Measurements from ENCODE around the gene NKAIN1. TPM values are rescaled to one million over a fixed set of nuclear protein-coding genes. Genes with fewer than 3 reads are reported as not detected.

Gene NKAIN1
- total and polyA plus RNA-seq, 2 of the 13 experiments (the other 11 are each of a cell fraction or from before 2014, with no cell fraction given), result 0.29 to 0.40 TPM

DNA sequence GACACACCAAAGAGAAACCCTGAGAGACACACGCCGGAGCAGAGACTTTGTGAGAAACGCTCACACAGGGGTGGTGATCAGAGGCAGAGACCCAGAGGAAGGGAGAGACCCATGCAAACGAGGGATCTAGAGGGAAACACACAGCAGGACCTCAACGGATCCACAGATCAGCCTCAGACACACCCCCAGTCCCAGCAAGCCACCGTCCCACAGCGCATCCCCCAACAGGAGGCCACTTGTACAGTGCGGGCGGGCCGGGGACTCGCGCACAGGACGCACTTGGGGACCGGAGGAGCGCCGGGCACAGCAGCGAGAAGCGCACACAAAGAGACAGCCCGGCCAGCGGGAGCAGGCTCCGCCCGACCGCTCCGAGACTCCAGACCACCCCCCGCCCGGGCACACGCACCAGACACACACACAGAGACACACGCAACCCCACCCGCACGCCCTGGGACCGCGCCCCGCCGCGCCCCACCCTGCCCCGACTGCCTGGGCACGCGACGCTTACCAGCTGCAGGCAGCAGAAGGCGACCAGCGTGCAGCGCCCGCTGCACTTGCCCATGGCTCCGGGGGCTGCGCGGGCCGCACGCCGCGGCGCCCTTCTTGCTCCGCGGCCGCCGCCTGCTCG, 587 bp downstream of the NKAIN1 start:
- ATAC-seq (peak; percentile 79), FAIRE-seq (no peak), DNase-seq (ENCODE audit: low spot score) (no peak)
- in situ Hi-C loops (cut with HindIII; ENCODE audit: extremely low pct_ligation_motif_present, low pct_unique_long_range_greater_than_20kb) (no loop called here), intact Hi-C loops (cut with micrococcal nuclease; ENCODE audit: unreplicated experiment) (no loop called here)
- peaks cover 10 to 59% of the 10 kb centered on the region in 2 experiments; a peak in 4 of 5 replicates for H3K27me3 ChIP-seq (ENCODE audit: control insufficient read depth in 1 of 2, insufficient read depth in 2 of 2, low read length in 2 of 2)
- H3K36me3 ChIP-seq (replicated peaks in 1 of 2; ENCODE audit: control insufficient read depth in 1 of 2, insufficient read depth in 2 of 2, low read length in 2 of 2), result no peaks in the 10 kb centered on the region
- H3K9ac ChIP-seq (ENCODE audit: insufficient read depth, low read depth, low read length), result no peak overlapping the region
- peaks cover 4% of the 10 kb centered on the region; the same call in 1 of the 2 replicates for H4K20me1 ChIP-seq (ENCODE audit: insufficient read depth, low read length)
- 0% methylated on average over 5 of the region's 56 CpGs for WGBS (ENCODE audit: low lambda C conversion rate)
- H3K4me3 ChIP-seq (replicated peaks in 1 of 3; ENCODE audit: insufficient read depth in 1 of 3, low read depth in 2 of 3, low read length in 3 of 3), result peak overlapping the region; percentile 18 to 63 (median 60); a peak in 4 of 6 replicates
- H3K79me2 ChIP-seq (ENCODE audit: insufficient read depth, low read length), result no peaks in the 10 kb centered on the region
- POLR2A ChIA-PET, result no interaction called here
- no peak overlapping the region for H2AFZ ChIP-seq (ENCODE audit: low read length)
- no TSS peak for BruUV-seq (replicated peaks)
- no peak overlapping the region for H3K27ac ChIP-seq (ENCODE audit: extremely low read length, insufficient read depth, low read length)
- peaks cover 13% of the 10 kb centered on the region for H3K4me1 ChIP-seq (ENCODE audit: insufficient read depth, low read length)
- peak overlapping the region; percentile 59 for H3K4me2 ChIP-seq (ENCODE audit: low read depth, low read length)
- no peaks in the 10 kb centered on the region for H3K9me3 ChIP-seq (ENCODE audit: low read length)
- CTCF ChIA-PET (ENCODE audit: low intra/inter-chr PET ratio, low total read pairs), result no interaction called here
- TF ChIP-seq HNRNPLL (IDR thresholded peaks at IDR 0.05; ENCODE audit: low read depth, low read length, poor library complexity, severe bottlenecking) (peak; percentile 30), MAZ (IDR thresholded peaks at IDR 0.05; ENCODE audit: borderline replicate concordance, low read depth, low read length) (no peak), MAZ (CRISPR knock-in tag; IDR thresholded peaks at IDR 0.05; ENCODE audit: low read depth) (0 out of 2 replicates have a peak, but pooled peaks have one; percentile 2), SIX4 (CRISPR knock-in tag; IDR thresholded peaks at IDR 0.05) (no peak), ZNF629 (CRISPR knock-in tag; conservative IDR thresholded peaks at IDR 0.05) (no peak), ZNF704 (CRISPR knock-in tag; IDR thresholded peaks at IDR 0.05; ENCODE audit: borderline replicate concordance) (no peak), NFKB2 (CRISPR knock-in tag; IDR thresholded peaks at IDR 0.05; ENCODE audit: borderline replicate concordance) (peak; percentile 17; the same call in 1 of the 2 replicates), PHF20 (CRISPR knock-in tag; IDR thresholded peaks at IDR 0.05) (no peak), ZNF652 (CRISPR knock-in tag; IDR thresholded peaks at IDR 0.05; ENCODE audit: borderline replicate concordance, low read depth) (no peak), ZNF549 (CRISPR knock-in tag; IDR thresholded peaks at IDR 0.05) (no peak), FIP1L1 (IDR thresholded peaks at IDR 0.05; ENCODE audit: borderline replicate concordance, insufficient read depth, low read depth, low read length) (no peak), ETV5 (CRISPR knock-in tag; IDR thresholded peaks at IDR 0.05; ENCODE audit: borderline replicate concordance) (no peak), ZNF777 (CRISPR knock-in tag; IDR thresholded peaks at IDR 0.05) (peak; percentile 38; the same call in 1 of the 2 replicates)
- TF ChIP-seq, protein P1, sequence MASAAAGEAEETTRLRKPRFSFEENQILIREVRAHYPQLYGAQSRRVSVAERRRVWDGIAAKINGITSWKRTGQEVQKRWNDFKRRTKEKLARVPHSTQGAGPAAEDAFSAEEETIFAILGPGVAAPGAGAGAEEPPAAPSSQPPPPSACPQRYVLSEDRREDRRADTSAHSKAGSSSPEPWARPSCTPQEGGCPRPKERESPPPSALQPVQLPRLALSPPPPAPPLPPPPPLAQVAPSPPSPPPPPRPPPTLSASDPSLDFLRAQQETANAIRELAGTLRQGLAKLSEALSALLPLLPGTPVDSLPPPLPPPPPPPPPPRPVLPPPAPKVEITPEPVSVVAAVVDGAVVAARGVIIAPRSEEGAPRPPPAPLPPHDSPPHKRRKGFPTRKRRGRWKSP (CRISPR knock-in tag; IDR thresholded peaks at IDR 0.05), result peak; percentile 39; the same call in 1 of the 2 replicates
- TF ChIP-seq, protein P2, sequence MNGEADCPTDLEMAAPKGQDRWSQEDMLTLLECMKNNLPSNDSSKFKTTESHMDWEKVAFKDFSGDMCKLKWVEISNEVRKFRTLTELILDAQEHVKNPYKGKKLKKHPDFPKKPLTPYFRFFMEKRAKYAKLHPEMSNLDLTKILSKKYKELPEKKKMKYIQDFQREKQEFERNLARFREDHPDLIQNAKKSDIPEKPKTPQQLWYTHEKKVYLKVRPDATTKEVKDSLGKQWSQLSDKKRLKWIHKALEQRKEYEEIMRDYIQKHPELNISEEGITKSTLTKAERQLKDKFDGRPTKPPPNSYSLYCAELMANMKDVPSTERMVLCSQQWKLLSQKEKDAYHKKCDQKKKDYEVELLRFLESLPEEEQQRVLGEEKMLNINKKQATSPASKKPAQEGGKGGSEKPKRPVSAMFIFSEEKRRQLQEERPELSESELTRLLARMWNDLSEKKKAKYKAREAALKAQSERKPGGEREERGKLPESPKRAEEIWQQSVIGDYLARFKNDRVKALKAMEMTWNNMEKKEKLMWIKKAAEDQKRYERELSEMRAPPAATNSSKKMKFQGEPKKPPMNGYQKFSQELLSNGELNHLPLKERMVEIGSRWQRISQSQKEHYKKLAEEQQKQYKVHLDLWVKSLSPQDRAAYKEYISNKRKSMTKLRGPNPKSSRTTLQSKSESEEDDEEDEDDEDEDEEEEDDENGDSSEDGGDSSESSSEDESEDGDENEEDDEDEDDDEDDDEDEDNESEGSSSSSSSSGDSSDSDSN (CRISPR knock-in tag; IDR thresholded peaks at IDR 0.05), result peak; percentile 26; the same call in 1 of the 2 replicates
- TF ChIP-seq, protein P3, sequence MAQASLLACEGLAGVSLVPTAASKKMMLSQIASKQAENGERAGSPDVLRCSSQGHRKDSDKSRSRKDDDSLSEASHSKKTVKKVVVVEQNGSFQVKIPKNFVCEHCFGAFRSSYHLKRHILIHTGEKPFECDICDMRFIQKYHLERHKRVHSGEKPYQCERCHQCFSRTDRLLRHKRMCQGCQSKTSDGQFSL (CRISPR knock-in tag; IDR thresholded peaks at IDR 0.05), result no peak
- TF ChIP-seq, protein P4, sequence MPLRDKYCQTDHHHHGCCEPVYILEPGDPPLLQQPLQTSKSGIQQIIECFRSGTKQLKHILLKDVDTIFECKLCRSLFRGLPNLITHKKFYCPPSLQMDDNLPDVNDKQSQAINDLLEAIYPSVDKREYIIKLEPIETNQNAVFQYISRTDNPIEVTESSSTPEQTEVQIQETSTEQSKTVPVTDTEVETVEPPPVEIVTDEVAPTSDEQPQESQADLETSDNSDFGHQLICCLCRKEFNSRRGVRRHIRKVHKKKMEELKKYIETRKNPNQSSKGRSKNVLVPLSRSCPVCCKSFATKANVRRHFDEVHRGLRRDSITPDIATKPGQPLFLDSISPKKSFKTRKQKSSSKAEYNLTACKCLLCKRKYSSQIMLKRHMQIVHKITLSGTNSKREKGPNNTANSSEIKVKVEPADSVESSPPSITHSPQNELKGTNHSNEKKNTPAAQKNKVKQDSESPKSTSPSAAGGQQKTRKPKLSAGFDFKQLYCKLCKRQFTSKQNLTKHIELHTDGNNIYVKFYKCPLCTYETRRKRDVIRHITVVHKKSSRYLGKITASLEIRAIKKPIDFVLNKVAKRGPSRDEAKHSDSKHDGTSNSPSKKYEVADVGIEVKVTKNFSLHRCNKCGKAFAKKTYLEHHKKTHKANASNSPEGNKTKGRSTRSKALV (CRISPR knock-in tag; IDR thresholded peaks at IDR 0.05), result peak; percentile 99

Data from HepG2 (cell line).